Effector memory CD4-positive, alpha-beta T cell (primary cell): ENCODE measurements around the gene CCL25.

Experiments used
- DNase-seq, 3 donors: peaks; one replicate each; pipeline ENCODE4 v3.0.0-alpha.2; 2020
- H3K27ac ChIP-seq: 2 replicates; pipeline ENCODE4 v1.7.0; 2013; ENCODE audit warnings: mild to moderate bottlenecking, low read length, moderate library complexity; ENCODE audit not compliant: insufficient read depth, poor library complexity, severe bottlenecking
- H3K27me3 ChIP-seq: replicated peaks from 2 replicates; pipeline ENCODE4 v1.7.0; 2013; ENCODE audit warnings: mild to moderate bottlenecking, low read length; ENCODE audit not compliant: insufficient read depth, control insufficient read depth, poor library complexity, severe bottlenecking
- H3K36me3 ChIP-seq: 2 replicates; pipeline ENCODE4 v1.7.0; 2013; ENCODE audit warnings: mild to moderate bottlenecking, low read length, moderate library complexity; ENCODE audit not compliant: control insufficient read depth, insufficient read depth
- H3K4me1 ChIP-seq: 2 replicates; pipeline ENCODE4 v1.7.0; 2013; ENCODE audit warnings: low read length, mild to moderate bottlenecking; ENCODE audit not compliant: control insufficient read depth, insufficient read depth, poor library complexity, severe bottlenecking
- H3K4me3 ChIP-seq: 2 replicates; pipeline ENCODE4 v1.7.0; 2013; ENCODE audit warnings: low read length, low read depth, mild to moderate bottlenecking; ENCODE audit not compliant: insufficient read depth, poor library complexity, severe bottlenecking
- H3K9me3 ChIP-seq: 2 replicates; pipeline ENCODE4 v1.7.0; 2013; ENCODE audit warnings: mild to moderate bottlenecking, low read length, moderate library complexity; ENCODE audit not compliant: control insufficient read depth

CCL25 gene

GRCh38 chr19:8109890-8110662 lies 57.5 kb downstream of the CCL25 start:
- Histone ChIP-seq H3K4me1 (no peaks in the 10 kb centered on the region), H3K4me3 (no peak overlapping the region), H3K27me3 (no peaks in the 10 kb centered on the region), H3K27ac (no peak overlapping the region), H3K9me3 (no peaks in the 10 kb centered on the region), H3K36me3 (no peaks in the 10 kb centered on the region)
- DNase-seq = no peak

GRCh38 chr19:8110931-8111330 lies 58.4 kb downstream of the CCL25 start:
- Histone ChIP-seq H3K27me3 (no peaks in the 10 kb centered on the region), H3K9me3 (no peaks in the 10 kb centered on the region), H3K36me3 (no peaks in the 10 kb centered on the region), H3K4me3 (no peak overlapping the region), H3K27ac (no peak overlapping the region), H3K4me1 (no peaks in the 10 kb centered on the region)
- no peak for DNase-seq

- H3K36me3 ChIP-seq = no peaks in the 10 kb centered on the region
- H3K27ac ChIP-seq = no peak overlapping the region
- H3K9me3 ChIP-seq = no peaks in the 10 kb centered on the region
- no peaks in the 10 kb centered on the region for H3K27me3 ChIP-seq
- H3K4me3 ChIP-seq = no peak overlapping the region
- DNase-seq = no peak
- no peaks in the 10 kb centered on the region for H3K4me1 ChIP-seq
Observed at GRCh38 chr19:8111376-8111775, 58.8 kb downstream of the CCL25 start.
